Mucosa of rectum (tissue), 2 donors: ENCODE data around the gene PRKAR1B.

Source experiments
- H3K27ac ChIP-seq, 2 donors: one replicate each; pipeline ENCODE4 v1.7.0; 2013; ENCODE audit warnings: inconsistent platforms in 2 of 2, low read depth in 2 of 2, low read length in 2 of 2
- H3K27me3 ChIP-seq, 2 donors: one replicate each; pipeline ENCODE4 v1.7.0; 2013; ENCODE audit warnings: low read length in 2 of 2; ENCODE audit not compliant: control insufficient read depth in 2 of 2, insufficient read depth in 2 of 2
- H3K36me3 ChIP-seq, 2 donors: one replicate each; pipeline ENCODE4 v1.7.0; 2013; ENCODE audit warnings: low read length in 2 of 2; ENCODE audit not compliant: control insufficient read depth in 2 of 2, insufficient read depth in 2 of 2
- H3K4me1 ChIP-seq, 2 donors: one replicate each; pipeline ENCODE4 v1.7.0; 2013; ENCODE audit warnings: low read length in 2 of 2, mild to moderate bottlenecking in 1 of 2; ENCODE audit not compliant: control insufficient read depth in 2 of 2, insufficient read depth in 2 of 2
- H3K4me3 ChIP-seq, 2 donors: one replicate each; pipeline ENCODE4 v1.7.0; 2013; ENCODE audit warnings: low read length in 2 of 2
- H3K9ac ChIP-seq, 2 donors: one replicate each; pipeline ENCODE4 v1.7.0; 2013; ENCODE audit warnings: low read length in 2 of 2, low read depth in 1 of 2, mild to moderate bottlenecking in 1 of 2
- H3K9me3 ChIP-seq, 2 donors: one replicate each; pipeline ENCODE4 v1.7.0; 2013; ENCODE audit warnings: low read length in 2 of 2; ENCODE audit not compliant: control insufficient read depth in 2 of 2
- donor health status: healthy.
- donor health status: Normal muscosa, but diverticular disease.

The PRKAR1B gene

GRCh38 chr7:572416-573268 lies 154.4 kb downstream of the PRKAR1B start:
- H3K9ac ChIP-seq = no peak overlapping the region
- no peak overlapping the region for H3K27ac ChIP-seq
- no peak overlapping the region for H3K4me3 ChIP-seq
- no peaks in the 10 kb centered on the region for H3K27me3 ChIP-seq
- peaks cover 6 to 11% of the 10 kb centered on the region in 2 donors for H3K4me1 ChIP-seq
- no peaks in the 10 kb centered on the region for H3K9me3 ChIP-seq
- no peaks in the 10 kb centered on the region for H3K36me3 ChIP-seq

GRCh38 chr7:571718-572415 lies 155.2 kb downstream of the PRKAR1B start:
- no peaks in the 10 kb centered on the region for H3K27me3 ChIP-seq
- H3K36me3 ChIP-seq = no peaks in the 10 kb centered on the region
- H3K27ac ChIP-seq = no peak overlapping the region
- no peaks in the 10 kb centered on the region for H3K9me3 ChIP-seq
- no peak overlapping the region for H3K9ac ChIP-seq
- no peak overlapping the region for H3K4me3 ChIP-seq
- H3K4me1 ChIP-seq = peaks cover 6 to 11% of the 10 kb centered on the region in 2 donors

GRCh38 chr7:571096-571717 lies 155.9 kb downstream of the PRKAR1B start:
- peaks cover 6 to 11% of the 10 kb centered on the region in 2 donors for H3K4me1 ChIP-seq
- H3K27ac ChIP-seq = no peak overlapping the region
- no peaks in the 10 kb centered on the region for H3K9me3 ChIP-seq
- H3K36me3 ChIP-seq = no peaks in the 10 kb centered on the region
- no peak overlapping the region for H3K4me3 ChIP-seq
- H3K27me3 ChIP-seq = no peaks in the 10 kb centered on the region
- H3K9ac ChIP-seq = no peak overlapping the region

- no peak overlapping the region for H3K9ac ChIP-seq
- H3K27me3 ChIP-seq = no peaks in the 10 kb centered on the region
- no peaks in the 10 kb centered on the region for H3K36me3 ChIP-seq
- H3K4me3 ChIP-seq = no peak overlapping the region
- H3K9me3 ChIP-seq = no peaks in the 10 kb centered on the region
- H3K27ac ChIP-seq = no peak overlapping the region
- peaks cover 6 to 11% of the 10 kb centered on the region in 2 donors for H3K4me1 ChIP-seq
These were observed 156.3 kb downstream of the PRKAR1B start for GRCh38 chr7:570801-571070.

- H3K27ac ChIP-seq = no peak overlapping the region
- no peak overlapping the region for H3K4me3 ChIP-seq
- H3K4me1 ChIP-seq = peaks cover 6 to 11% of the 10 kb centered on the region in 2 donors
- H3K9ac ChIP-seq = no peak overlapping the region
- H3K9me3 ChIP-seq = no peaks in the 10 kb centered on the region
- H3K36me3 ChIP-seq = no peaks in the 10 kb centered on the region
- H3K27me3 ChIP-seq = no peaks in the 10 kb centered on the region
These were observed 156.9 kb downstream of the PRKAR1B start for GRCh38 chr7:569996-570800.

GRCh38 chr7:569071-569855 lies 157.8 kb downstream of the PRKAR1B start:
- Histone ChIP-seq H3K9me3 (no peaks in the 10 kb centered on the region), H3K4me1 (peaks cover 0 to 6% of the 10 kb centered on the region in 2 donors), H3K27ac (no peak overlapping the region), H3K9ac (no peak overlapping the region), H3K36me3 (no peaks in the 10 kb centered on the region), H3K27me3 (no peaks in the 10 kb centered on the region), H3K4me3 (no peak overlapping the region)

GRCh38 chr7:568031-568951 lies 158.8 kb downstream of the PRKAR1B start:
- Histone ChIP-seq H3K27me3 (no peaks in the 10 kb centered on the region), H3K9me3 (no peaks in the 10 kb centered on the region), H3K27ac (no peak overlapping the region), H3K4me3 (no peak overlapping the region), H3K9ac (no peak overlapping the region), H3K36me3 (no peaks in the 10 kb centered on the region), H3K4me1 (peaks cover 0 to 3% of the 10 kb centered on the region in 2 donors)

- Histone ChIP-seq H3K27me3 (no peaks in the 10 kb centered on the region), H3K9ac (no peak overlapping the region), H3K4me3 (no peak overlapping the region), H3K4me1 (peaks cover 0 to 3% of the 10 kb centered on the region in 2 donors), H3K27ac (no peak overlapping the region), H3K9me3 (no peaks in the 10 kb centered on the region), H3K36me3 (no peaks in the 10 kb centered on the region)
These were observed 159.7 kb downstream of the PRKAR1B start for GRCh38 chr7:567305-567883.
